HFFc6 (cell line): Measurements from ENCODE around the gene TDRD7. TPM values are rescaled to one million over a fixed set of nuclear protein-coding genes. Genes with fewer than 3 reads are reported as not detected.

Experiments
- DNase-seq: peaks from one replicate; pipeline ENCODE4 v3.0.0-alpha.2; 2018
- H3K27ac Mint-ChIP-seq: 2 replicates; pipeline ENCODE4 v1.8.0; 2020; ENCODE audit warnings: mild to moderate bottlenecking, mixed read lengths
- H3K27me3 Mint-ChIP-seq: 2 replicates; pipeline ENCODE4 v1.8.0; 2021; ENCODE audit warnings: mild to moderate bottlenecking, moderate library complexity, mixed read lengths; ENCODE audit not compliant: insufficient read depth
- H3K36me3 Mint-ChIP-seq: 2 replicates; pipeline ENCODE4 v1.8.0; 2021; ENCODE audit warnings: low read depth, mixed read lengths
- H3K4me1 Mint-ChIP-seq: 2 replicates; pipeline ENCODE4 v1.8.0; 2020; ENCODE audit warnings: low read depth, mixed read lengths
- H3K4me3 Mint-ChIP-seq: 2 replicates; pipeline ENCODE4 v1.8.0; 2020; ENCODE audit warnings: mild to moderate bottlenecking, moderate library complexity, mixed read lengths
- H3K9me3 Mint-ChIP-seq: 2 replicates; pipeline ENCODE4 v1.8.0; 2020; ENCODE audit warnings: mild to moderate bottlenecking, mixed read lengths
- total RNA-seq, 6 experiments: library from RNA; stranded (reverse); fragmentation: NEBNext Ultra II Directional; extraction: Animal tissue kit (Norgen Biotek cat#: 25700); gene quantifications; 2 replicates in 1 of 6; 3 replicates in 5 of 6; pipeline ENCODE4 v1.2.3, GENCODE V29; 2021
- TF ChIP-seq, protein P1 (sequence below): fragments of 200-600 bp; sonication (generic); IDR thresholded peaks from 2 replicates; pipeline ENCODE4 v1.5.0; 2021; ENCODE audit warnings: antibody characterized with exemption, mild to moderate bottlenecking

Gene TDRD7
- total RNA-seq, 6 experiments from 2014 or later = 8.2 to 10.5 (median 9.0) TPM

DNA sequence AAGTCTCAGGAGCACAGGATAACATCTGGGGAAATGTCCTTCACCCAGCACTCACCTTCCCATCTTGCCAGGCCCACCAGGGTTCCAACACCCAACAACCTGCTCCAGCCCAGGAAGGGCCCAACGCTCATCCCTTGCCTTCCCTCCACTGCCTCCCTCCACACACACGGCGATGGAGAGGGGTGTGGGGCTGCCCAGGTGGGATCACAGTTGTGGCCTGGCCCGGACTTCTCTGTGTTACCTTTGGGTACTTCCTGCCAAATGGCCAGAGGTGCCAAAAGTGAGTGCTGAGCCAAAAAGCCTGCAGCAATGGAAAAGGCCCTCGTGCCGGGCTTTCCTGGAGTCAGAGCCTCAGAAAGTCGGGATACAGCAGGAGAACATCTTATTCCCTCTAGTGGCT, 15.6 kb upstream of the TDRD7 start:
- no peaks in the 10 kb centered on the region for H3K9me3 Mint-ChIP-seq
- TF ChIP-seq, protein P1, sequence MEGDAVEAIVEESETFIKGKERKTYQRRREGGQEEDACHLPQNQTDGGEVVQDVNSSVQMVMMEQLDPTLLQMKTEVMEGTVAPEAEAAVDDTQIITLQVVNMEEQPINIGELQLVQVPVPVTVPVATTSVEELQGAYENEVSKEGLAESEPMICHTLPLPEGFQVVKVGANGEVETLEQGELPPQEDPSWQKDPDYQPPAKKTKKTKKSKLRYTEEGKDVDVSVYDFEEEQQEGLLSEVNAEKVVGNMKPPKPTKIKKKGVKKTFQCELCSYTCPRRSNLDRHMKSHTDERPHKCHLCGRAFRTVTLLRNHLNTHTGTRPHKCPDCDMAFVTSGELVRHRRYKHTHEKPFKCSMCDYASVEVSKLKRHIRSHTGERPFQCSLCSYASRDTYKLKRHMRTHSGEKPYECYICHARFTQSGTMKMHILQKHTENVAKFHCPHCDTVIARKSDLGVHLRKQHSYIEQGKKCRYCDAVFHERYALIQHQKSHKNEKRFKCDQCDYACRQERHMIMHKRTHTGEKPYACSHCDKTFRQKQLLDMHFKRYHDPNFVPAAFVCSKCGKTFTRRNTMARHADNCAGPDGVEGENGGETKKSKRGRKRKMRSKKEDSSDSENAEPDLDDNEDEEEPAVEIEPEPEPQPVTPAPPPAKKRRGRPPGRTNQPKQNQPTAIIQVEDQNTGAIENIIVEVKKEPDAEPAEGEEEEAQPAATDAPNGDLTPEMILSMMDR = no peak
- peaks cover 8% of the 10 kb centered on the region for H3K4me1 Mint-ChIP-seq
- H3K36me3 Mint-ChIP-seq = no peaks in the 10 kb centered on the region
- H3K27ac Mint-ChIP-seq = no peak overlapping the region
- H3K27me3 Mint-ChIP-seq = peaks cover 45% of the 10 kb centered on the region
- H3K4me3 Mint-ChIP-seq = no peak overlapping the region
- no peak for DNase-seq

DNA sequence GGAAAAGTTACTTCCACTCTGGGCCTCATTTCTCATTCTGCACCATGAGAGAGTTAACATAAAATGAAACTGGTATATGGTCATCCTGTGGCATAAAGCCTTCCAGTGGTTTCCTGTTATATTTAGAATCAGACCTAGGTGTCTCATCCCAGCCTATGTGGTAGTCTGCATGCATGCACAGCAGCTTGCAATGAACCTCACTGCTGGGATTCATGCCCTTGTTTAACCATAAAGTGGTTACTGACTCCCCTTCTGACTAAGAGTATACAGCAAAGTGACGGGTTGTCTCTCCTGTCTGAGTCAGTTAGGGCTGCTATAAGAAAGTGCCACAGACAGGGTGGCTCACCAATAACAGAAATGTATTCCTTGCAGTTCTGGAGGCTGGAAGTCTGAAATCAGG, 14.7 kb upstream of the TDRD7 start:
- no peaks in the 10 kb centered on the region for H3K36me3 Mint-ChIP-seq
- peaks cover 8% of the 10 kb centered on the region for H3K4me1 Mint-ChIP-seq
- H3K9me3 Mint-ChIP-seq = no peaks in the 10 kb centered on the region
- peaks cover 47% of the 10 kb centered on the region for H3K27me3 Mint-ChIP-seq
- H3K4me3 Mint-ChIP-seq = no peak overlapping the region
- TF ChIP-seq, protein P1 = no peak
- DNase-seq = peak; percentile 41
- H3K27ac Mint-ChIP-seq = no peak overlapping the region

DNA sequence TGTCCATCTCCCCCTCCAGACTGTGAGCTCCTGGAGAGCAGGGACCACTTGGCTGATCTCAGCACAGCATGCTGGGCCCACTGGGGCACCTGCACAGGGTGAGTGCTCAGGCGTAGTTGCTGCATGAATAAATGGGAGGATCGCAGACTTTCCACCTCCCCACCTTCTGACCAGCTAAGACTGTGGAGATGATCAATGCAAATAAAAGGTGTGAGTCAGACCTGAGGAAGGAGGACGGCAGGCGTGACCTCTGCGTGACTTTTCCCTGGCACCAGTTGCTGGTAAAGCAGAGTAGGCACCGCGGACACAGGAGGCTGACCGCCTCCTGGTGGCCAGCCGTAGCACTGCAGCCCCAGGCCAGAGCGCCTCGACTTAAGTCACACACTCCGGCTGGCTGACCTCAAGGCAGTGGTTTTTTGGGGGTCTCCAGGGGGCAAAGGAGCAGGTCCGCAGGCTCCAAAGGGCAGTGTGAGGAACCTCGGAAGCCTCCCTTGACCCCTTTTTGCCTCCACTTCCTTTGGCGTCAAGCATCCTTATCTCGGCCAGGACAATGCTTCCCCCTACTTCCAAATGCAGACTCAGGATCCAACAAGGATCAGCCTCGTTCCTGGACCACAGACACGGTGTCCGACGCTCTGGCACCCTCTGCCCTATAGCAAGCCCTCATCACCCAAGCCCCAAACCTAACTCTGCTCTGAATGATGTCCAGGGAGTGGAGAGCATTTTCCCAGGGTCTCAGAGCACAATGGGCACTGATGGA, 12.7 kb upstream of the TDRD7 start:
- peaks cover 35% of the 10 kb centered on the region for H3K27me3 Mint-ChIP-seq
- H3K9me3 Mint-ChIP-seq = peaks cover 8% of the 10 kb centered on the region
- no peak overlapping the region for H3K27ac Mint-ChIP-seq
- peaks cover 8% of the 10 kb centered on the region for H3K4me1 Mint-ChIP-seq
- DNase-seq = peak; percentile 74
- peaks cover 6% of the 10 kb centered on the region; the same call in 1 of the 2 replicates for H3K36me3 Mint-ChIP-seq
- TF ChIP-seq, protein P1 = peak; percentile 95
- H3K4me3 Mint-ChIP-seq = no peak overlapping the region

DNA sequence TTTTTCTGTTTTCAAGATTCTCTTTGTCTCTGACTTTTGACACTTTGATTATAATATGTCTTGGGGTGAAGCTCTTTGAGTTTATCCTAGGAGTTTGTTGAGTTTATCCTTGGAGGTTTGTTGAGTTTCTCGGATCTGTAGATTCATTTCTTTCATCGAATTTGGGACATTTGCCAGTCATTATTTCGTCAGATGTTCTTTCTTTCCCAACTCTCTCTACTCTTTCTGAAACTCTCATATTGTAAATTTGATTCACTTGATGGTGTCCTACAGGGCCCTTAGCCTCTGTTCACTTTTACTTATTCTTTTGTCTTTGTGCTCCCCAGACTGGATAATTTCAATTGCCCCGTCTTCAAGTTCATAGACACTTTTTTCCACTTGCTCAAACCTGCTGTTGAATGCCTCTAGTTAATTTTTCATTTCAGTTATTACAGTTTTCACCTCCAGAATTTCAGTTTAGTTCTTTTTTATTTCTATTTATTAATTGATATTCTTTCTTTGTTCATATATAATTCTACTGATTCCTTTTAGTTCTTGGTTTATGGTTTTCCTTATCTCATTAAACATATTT, 8.1 kb upstream of the TDRD7 start:
- no peak for DNase-seq
- H3K36me3 Mint-ChIP-seq = peaks cover 6% of the 10 kb centered on the region; the same call in 1 of the 2 replicates
- H3K4me1 Mint-ChIP-seq = peaks cover 5% of the 10 kb centered on the region
- peaks cover 29% of the 10 kb centered on the region for H3K27me3 Mint-ChIP-seq
- H3K27ac Mint-ChIP-seq = no peak overlapping the region
- TF ChIP-seq, protein P1 = no peak
- H3K4me3 Mint-ChIP-seq = no peak overlapping the region
- H3K9me3 Mint-ChIP-seq = peaks cover 12% of the 10 kb centered on the region

DNA sequence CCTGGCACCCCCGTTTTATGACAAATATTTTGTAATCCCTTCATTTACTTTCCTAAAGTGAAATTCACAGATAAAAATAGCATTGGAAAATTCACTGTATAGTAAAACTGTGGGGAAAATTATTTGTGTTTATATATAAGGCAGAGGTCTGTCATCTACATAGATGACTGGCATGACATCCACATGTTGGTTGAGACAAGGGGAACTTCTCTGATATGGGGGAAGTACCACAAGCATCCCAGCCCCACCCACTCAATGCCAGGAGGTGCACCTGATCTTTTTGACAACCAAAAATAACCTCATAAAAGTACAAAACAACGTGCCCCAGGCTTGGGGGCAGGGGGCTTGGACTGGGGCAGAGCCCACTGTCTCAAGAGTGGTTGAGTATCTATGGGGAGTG, 6.3 kb upstream of the TDRD7 start:
- H3K9me3 Mint-ChIP-seq = peaks cover 12% of the 10 kb centered on the region
- no peak overlapping the region for H3K4me3 Mint-ChIP-seq
- no peaks in the 10 kb centered on the region for H3K4me1 Mint-ChIP-seq
- TF ChIP-seq, protein P1 = no peak
- peaks cover 24% of the 10 kb centered on the region for H3K27me3 Mint-ChIP-seq
- DNase-seq = no peak
- peaks cover 6% of the 10 kb centered on the region; the same call in 1 of the 2 replicates for H3K36me3 Mint-ChIP-seq
- no peak overlapping the region for H3K27ac Mint-ChIP-seq
